HG03175 (cell line): ENCODE measurements around the gene KLRC1.
"Not testable (repeated sequence)": the region's sequence is repeated elsewhere in the genome, so short reads cannot be mapped to it uniquely, and the experiment has no call there.

ENCODE experiments used
- ATAC-seq: cut with Tn5 transposase; IDR thresholded peaks from one replicate; pipeline ENCODE4 v1.9.1; 2021; ENCODE audit warnings: mild to moderate bottlenecking, moderate library complexity; ENCODE audit not compliant: unreplicated experiment

KLRC1 gene

DNA sequence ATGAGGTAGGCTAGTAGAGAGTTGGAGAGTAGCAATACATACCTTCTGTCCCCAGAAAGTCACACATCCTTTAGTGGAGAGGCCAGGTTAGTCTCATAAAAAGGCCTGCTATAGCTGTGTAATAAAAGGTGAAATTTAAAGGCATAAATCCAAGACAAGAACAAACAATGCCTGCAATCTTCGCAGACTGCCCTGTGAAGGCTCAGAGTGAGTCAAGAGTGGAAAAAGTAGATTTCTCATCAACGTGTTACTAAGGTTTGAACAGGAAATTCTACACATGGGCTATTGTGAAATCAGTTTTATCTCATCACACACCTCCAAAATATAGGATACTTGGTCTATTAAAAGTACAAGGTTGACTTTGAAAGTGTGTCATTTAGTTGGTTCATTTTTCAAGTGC lies at the start of gene KLRC1:
KLRC1 (minus strand) TSS at position 222 of the 400 bp plus-strand sequence. CDS start 2,221 bp downstream, outside the sequence.
- ATAC-seq = no peak

DNA sequence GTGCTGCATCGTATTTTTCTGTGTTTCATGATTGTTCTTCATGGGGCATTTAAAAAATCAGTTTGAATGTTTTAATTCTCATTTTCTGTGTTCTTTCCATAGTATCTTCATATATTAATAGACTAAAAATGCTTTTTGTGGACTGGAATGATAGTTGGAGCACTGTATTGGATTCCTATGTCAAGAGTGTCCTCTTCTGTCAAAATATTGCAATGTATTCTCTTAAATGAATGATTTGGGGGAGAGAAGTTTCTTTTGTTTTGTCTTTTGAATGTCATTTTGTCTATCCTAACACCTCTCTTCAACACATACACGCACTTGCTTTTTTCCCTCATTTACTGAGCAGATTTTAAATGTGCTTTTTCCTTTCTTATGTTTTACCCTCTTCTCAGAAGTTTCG lies 47.9 kb upstream of the KLRC1 start:
- no peak for ATAC-seq

DNA sequence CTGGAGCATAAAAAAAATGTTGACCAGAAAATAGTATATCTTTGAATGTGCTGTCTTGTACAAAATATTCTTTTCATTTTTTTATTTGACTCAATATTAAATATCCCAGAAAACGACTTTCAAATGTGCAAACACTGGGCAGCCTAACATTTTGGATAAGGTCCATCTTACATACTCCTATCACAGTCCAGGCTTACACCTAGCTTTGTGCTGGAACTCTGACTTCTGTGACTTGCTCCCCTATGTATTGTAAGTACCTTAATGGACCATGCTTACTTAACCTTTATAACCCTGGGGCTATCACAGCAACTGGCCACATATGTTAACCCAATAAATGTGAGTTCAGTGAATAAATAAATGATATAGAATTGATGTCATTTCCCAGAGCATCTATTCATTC lies 44.9 kb upstream of the KLRC1 start:
- no peak for ATAC-seq

DNA sequence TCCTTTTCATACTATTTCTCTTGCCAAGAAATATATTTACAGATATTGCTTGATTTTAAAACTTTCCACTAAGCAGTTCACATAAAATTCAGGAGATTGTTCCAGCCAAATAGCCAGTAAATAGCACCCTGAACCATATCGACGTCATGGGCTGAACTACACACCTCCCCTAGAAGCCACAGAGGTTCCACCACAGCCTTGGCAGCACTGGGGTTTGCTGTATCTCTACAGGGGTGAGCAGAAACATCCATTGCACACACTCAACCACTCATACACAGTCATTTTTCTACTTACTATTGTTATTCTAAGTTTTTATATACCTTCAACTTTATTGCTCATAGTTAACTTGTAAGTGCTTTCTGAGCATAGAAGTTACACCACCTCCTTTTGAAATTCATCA lies 44.4 kb upstream of the KLRC1 start:
- no peak for ATAC-seq

DNA sequence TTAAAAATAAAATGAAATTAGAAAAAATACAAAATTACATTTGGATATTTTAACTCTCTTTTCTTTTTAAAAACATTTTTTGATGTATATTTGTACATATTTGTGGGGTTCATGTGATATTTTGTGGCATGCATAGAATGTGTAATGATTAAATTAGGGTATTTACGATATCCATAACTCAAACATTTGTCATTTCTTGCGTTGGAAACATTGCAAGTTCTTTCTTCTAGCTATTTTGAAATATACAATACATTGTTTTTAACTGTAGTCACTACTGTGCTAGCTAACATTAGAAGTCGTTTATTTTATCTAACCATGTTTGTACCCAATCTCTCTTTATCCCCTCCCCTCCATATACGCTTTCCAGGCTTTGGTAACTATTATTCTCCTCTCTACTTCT lies 38.6 kb upstream of the KLRC1 start:
- ATAC-seq = no peak

DNA sequence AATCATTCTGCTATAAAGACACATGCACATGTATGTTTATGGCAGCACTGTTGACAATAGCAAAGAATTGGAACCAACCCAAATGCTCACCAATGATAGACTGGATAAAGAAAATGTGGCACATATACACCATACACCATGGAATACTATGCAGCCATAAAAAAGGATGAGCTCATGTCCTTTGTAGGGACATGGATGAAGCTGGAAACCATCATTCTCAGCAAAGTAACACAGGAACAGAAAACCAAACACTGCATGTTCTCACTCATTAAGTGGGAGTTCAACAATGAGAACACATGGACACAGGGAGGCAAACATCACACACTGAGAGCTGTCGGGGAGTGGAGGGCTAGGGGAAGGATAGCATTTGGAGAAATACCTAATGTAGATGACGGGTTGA lies 34.2 kb upstream of the KLRC1 start:
- ATAC-seq = not testable (repeated sequence)

DNA sequence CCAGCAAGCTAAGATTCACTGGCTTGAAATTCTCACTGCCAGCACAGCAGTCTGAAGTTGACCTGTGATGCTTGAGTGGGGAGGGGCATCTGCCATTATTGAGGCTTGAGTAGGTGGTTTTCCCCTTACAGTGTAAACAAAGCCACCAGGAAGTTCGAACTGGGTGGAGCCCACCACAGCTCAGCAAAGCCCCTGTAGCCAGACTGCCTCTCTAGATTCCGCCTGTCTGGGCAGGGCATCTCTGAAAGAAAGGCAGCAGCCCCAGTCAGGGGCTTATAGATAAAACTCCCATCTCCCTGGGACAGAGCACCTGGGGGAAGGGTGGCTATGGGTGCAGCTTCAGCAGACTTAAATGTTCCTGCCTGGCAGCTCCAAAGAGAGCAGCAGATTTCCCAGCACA lies 28.7 kb upstream of the KLRC1 start:
- ATAC-seq = not testable (repeated sequence)

DNA sequence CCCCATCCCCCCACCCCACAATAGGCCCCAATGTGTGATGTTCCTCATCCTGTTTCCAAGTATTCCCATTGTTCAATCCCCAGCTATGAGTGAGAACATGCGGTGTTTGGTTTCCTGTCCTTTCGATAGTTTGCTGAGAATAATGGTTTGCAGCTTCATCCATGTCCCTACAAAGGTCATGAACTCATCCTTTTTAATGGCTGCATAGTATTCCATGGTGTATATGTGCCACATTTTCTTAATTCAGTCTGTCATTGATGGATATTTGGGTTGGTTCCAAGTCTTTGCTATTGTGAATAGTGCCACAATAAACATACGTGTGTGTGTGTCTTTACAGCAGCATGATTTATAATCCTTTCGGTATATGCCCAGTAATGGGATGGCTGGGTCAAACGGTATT lies 19.6 kb upstream of the KLRC1 start:
- not testable (repeated sequence) for ATAC-seq

DNA sequence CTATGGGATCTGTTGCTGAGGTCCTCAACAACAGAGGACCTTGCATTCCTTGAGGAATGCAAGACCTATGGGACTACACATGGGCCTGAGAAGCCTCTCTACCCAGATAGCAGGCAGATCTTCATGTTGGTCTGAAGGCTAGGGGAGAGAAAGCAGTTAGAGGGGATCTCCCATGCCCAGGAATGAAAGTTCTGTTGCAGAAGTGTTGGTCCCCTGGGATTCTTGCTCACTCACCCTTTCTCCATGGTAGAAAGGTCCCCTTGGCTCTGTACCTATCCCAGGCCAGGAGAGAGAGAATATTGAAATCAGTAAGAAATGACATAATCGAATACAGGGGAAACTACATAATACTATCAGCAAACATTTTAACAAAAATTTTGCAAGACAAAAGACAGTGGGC lies 16.5 kb upstream of the KLRC1 start:
- ATAC-seq = no peak

DNA sequence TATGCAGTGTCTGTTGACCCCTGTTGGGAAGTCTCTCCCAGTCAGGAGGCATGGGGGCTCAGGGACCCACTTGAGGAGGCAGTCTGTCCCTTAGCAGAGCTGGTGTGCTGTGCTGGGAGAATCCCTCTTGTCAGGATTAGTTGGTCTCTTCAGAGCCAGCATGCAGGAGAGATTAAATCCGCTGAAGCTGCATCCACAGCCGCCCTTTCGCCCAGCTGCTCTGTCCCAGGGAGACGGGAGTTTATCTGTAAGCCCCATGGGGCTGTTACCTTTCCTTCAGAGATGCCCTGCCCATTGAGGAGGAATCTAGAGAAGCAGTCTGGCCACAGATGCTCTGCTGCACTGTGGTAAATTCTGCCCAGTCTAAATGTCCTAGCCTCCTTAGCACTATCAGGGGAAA lies 13.1 kb upstream of the KLRC1 start:
- ATAC-seq = no peak

DNA sequence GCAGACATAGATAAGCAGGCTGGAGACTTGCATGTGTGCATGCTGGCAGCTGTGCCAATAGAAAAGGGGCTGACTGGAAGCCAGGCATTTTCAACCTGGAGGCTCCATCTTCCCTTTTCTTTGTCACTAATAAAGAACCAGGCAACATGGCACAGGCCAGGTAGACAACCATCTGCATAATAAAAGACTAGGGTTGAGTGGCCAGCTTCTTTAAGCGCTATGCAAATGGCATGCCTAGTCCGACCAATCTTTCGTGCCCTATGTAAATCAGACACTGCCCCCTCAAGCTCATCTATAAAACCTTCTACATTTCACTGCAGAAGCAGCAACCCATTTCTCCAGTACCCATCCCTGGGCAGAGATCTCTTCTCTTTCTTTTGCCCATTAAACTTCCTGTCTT lies 4.6 kb upstream of the KLRC1 start:
- no peak for ATAC-seq

DNA sequence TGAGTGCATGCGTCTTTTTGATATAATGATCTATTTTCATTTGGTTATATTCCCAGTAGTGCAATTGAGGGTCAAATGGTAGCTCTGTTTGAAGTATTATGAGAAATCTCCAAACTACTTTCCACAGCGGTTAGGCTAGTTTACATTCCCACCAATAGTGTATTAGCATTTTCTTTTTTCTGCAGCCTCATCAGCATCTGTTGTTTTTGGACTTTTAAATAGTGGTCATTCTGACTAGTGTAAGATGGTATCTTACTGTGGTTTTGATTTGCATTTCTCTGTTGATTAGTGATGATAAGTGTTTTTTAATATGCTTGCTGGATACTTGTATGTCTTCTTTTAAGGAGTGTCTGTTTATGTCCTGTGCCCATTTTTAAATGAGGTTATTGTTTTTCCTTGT lies 3.7 kb upstream of the KLRC1 start:
- no peak for ATAC-seq

DNA sequence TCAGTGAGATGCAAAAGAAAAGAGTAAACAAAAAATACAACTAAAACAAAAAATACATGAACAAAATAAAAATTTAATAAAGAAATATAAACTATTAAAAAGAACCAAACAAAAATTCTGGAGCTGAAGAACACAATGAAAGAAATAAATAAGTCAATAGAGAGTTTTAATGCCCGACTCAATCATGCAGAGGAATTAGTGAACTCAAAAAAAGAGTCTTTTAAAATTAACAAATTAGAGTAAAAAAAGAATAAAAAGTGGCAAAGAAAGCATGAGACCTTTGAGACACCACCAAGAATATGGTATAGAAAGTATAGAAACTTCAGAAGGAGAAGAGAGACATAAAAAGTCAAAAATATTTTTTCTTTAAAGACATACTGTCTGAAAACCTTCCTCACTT lies 2.6 kb upstream of the KLRC1 start:
- no peak for ATAC-seq

DNA sequence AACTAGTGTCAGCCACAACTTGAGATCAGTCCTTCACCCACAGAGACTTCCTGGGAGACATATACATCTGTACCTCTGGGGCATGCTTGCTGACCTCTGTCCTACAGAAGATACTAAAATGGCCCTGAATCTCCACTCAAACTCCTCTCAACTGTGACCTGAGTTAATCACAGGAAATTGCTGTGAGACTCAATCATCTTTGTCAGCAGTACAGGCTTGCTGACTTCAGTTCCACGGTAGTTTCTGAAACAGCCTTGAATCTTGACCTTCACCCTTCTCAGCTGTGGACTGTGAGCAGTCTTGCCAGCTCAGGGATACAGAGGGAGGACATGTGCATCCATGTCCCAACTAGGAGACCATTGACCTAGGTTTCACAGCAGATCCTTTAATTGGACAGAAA lies 1.4 kb upstream of the KLRC1 start:
- ATAC-seq = no peak

DNA sequence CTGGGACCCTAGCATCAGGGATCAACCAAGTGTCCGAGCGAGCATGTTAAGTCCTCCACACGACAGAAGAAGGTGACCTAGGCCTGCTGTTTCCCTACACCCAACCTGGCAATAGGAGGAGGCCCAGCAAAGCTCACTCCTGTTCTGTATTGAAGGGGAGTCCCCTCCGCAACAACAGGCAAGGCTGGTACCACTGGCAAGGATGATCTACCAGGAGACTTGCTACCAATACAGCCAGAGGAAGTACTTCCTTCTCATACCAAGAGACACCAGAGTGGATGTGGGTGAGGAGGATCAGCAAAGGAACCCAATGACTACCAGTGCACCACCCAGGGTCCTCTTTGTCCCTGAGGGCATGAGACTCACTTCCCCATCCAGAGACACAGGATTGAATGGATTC lies 4.9 kb downstream of the KLRC1 start:
- ATAC-seq = no peak

DNA sequence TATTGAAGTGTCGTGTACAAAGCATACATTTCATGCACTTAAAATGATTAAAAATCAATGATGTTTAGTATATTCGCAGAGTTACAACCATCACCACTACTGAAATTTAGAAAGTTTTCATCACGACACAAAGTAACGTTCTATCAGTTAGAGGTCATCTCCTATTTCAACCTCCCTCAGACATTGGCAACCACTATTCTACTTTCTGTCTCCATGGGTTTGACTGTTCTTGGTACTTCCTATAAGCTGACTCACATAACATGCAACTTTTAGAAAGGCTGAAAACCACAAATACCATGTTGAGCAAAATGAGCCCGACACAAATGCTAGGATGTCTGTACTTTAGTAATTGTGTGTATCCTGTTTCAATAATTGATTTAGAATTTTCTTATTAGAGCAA lies 7.1 kb downstream of the KLRC1 start:
- not testable (repeated sequence) for ATAC-seq

DNA sequence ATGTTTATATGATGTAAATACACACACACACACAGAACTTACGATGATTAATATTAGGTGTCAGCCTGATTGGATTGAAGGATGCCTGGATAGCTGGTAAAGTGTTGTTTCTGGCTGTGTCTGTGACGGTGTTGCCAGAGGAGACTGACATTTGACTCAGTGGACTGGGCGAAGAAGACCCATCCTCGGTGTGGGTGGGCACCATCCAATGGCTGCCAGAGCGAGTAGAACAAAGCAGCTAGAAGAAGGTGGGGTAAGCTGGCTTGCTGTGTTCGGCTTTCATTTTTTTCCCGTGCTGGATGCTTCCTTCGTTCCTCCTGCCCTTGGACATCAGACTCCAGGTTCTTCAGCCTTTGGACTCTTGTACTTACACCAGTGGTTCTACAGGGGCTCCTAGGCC lies 12.0 kb downstream of the KLRC1 start:
- ATAC-seq = not testable (repeated sequence)

DNA sequence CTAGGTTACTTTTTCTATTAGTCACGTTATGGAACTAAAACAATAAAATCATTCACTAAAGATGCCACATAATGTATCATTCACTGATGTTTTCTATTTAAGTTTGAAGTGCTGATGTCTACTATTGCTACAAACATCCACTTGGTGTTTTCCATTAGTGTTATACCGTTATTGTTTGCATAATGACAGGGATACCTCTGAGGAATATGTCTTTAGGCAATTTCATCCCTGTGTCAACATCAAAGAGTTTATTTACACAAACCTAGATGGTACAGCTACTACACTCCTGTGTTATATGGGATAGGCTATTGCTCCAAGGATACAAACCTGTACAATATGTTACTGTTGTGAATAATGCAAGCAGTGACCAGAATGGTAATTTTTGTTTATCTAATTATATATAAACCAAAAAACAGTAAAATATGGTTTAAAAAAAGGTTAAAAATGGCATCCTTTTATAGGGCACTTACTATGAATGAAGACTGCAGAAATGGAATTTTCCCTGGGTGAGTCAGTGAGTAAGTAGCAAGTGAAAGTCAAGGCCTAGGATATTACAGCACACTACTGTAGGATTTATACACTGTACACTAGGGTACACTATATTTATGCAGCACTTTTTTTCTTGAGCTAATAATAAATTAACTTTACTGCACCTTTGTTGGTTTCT lies 13.4 kb downstream of the KLRC1 start:
- ATAC-seq = not testable (repeated sequence)

DNA sequence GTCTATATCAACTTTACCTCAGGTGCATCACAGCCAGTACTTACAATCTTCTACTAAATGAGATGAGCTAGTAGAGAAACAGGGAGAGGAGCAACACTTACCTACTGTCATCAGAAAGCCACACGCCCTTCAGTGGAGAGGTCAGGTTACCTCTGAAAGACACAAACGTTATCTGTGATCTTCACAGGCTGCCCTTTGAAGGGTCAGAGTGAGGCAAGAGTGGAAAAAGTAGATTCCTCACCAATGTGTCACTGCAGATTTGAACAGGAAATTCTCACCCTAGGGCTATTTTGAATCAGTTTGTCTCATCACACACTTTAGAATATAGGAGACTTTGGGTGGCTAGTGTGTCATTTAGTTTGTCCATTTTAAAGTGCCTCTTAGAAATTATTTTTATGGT lies 15.6 kb downstream of the KLRC1 start:
- ATAC-seq = not testable (repeated sequence)

DNA sequence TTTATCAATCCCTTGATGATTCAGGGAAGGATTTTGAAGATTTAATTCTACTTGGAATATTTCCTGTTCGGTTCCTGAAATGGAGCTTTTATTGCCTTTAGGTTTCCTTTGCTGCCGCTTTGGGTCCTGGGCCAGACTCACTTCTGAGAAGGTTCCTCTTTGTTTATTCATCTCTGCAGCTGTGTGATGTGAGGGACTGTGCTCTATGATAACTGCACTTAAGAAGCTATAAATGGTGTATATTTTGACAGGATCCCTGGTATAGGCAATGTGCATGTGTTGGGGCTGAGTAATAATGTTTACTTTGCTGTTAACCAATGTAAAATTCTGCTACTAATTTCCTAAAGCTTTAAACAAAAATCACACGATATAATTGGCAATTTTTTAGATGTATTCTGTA lies 17.4 kb downstream of the KLRC1 start, which contains the start of gene KLRC2:
KLRC2 (minus strand) TSS at position 195 of the 400 bp plus-strand sequence; CDS start at position 171, 24 bp downstream.
- not testable (repeated sequence) for ATAC-seq

DNA sequence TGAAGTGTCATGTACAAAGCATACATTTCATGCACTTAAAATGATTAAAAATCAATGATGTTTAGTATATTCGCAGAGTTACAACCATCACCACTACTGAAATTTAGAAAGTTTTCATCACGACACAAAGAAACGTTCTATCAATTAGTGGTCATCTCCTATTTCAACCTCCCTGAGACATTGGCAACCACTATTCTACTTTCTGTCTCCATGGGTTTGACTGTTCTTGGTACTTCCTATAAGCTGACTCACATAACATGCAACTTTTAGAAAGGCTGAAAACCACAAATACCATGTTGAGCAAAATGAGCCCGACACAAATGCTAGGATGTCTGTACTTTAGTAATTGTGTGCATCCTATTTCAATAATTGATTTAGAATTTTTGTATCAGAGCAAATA lies 22.6 kb downstream of the KLRC1 start:
- not testable (repeated sequence) for ATAC-seq

DNA sequence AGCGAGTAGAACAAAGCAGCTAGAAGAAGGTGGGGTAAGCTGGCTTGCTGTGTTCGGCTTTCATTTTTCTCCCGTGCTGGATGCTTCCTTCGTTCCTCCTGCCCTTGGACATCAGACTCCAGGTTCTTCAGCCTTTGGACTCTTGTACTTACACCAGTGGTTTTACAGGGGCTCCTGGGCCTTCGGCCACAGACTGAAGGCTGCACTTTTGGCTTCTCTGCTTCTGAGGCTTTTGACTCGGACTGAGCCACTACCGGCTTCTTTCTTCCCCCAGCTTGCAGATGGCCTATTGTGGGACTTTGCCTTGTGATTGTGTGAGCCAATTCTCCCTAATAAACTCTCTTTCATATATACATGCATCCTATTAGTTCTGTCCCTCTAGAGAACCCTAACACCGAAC lies 27.2 kb downstream of the KLRC1 start:
- ATAC-seq = not testable (repeated sequence)

DNA sequence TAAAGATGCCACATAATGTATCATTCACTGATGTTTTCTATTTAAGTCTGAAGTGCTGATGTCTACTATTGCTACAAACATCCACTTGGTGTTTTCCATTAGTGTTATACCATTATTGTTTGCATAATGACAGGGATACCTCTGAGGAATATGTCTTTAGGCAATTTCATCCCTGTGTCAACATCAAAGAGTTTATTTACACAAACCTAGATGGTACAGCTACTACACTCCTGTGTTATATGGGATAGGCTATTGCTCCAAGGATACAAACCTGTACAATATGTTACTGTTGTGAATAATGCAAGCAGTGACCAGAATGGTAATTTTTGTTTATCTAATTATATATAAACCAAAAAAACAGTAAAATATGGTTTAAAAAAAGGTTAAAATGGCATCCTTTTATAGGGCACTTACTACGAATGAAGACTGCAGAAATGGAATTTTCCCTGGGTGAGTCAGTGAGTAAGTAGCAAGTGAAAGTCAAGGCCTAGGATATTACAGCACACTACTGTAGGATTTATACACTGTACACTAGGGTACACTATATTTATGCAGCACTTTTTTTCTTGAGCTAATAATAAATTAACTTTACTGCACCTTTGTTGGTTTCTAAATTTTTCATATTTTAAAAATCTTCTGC lies 28.8 kb downstream of the KLRC1 start:
- ATAC-seq = not testable (repeated sequence)
